T follicular helper cell (primary cell): ENCODE results near the gene ALOX12B.
"Not testable (repeated sequence)": the region's sequence is repeated elsewhere in the genome, so short reads cannot be mapped to it uniquely, and the experiment has no call there.

Experiments
- DNase-seq: peaks from one replicate; pipeline ENCODE4 v3.0.0-alpha.2; 2020; ENCODE audit warnings: low read depth

Gene ALOX12B

GRCh38 chr17:8118769-8119580 lies 31.5 kb upstream of the ALOX12B start:
- peak; percentile 77 for DNase-seq

- no peak for DNase-seq
These were observed 30.7 kb upstream of the ALOX12B start, which contains the start of gene ALOXE3 for GRCh38 chr17:8117980-8118768. Gene ALOXE3 (minus strand): TSS chr17:8118514. CDS start chr17:8117990, 524 bp downstream.

GRCh38 chr17:8117367-8117979 lies 30.0 kb upstream of the ALOX12B start:
- DNase-seq = no peak

GRCh38 chr17:8116776-8117175 lies 29.3 kb upstream of the ALOX12B start:
- DNase-seq = no peak

GRCh38 chr17:8110907-8111306 lies 23.4 kb upstream of the ALOX12B start:
- DNase-seq = no peak

- no peak for DNase-seq
These were observed 22.9 kb upstream of the ALOX12B start for GRCh38 chr17:8110456-8110804.

GRCh38 chr17:8109661-8110455 lies 22.3 kb upstream of the ALOX12B start:
- DNase-seq = peak; percentile 77

- no peak for DNase-seq
These were observed 21.6 kb upstream of the ALOX12B start for GRCh38 chr17:8108972-8109660.

- DNase-seq = not testable (repeated sequence)
These were observed 19.5 kb upstream of the ALOX12B start for GRCh38 chr17:8106980-8107379.

- no peak for DNase-seq
These were observed 18.5 kb upstream of the ALOX12B start for GRCh38 chr17:8105957-8106398.

- DNase-seq = no peak
These were observed 17.4 kb upstream of the ALOX12B start for GRCh38 chr17:8104911-8105310.

GRCh38 chr17:8103549-8103948 lies 16.0 kb upstream of the ALOX12B start:
- no peak for DNase-seq

- DNase-seq = no peak
These were observed 14.2 kb upstream of the ALOX12B start for GRCh38 chr17:8101721-8102120.

GRCh38 chr17:8100763-8101162 lies 13.2 kb upstream of the ALOX12B start:
- DNase-seq = no peak

- DNase-seq = no peak
These were observed 12.6 kb upstream of the ALOX12B start for GRCh38 chr17:8100111-8100510.

GRCh38 chr17:8096541-8096940 lies 9.0 kb upstream of the ALOX12B start:
- DNase-seq = no peak

- DNase-seq = no peak
These were observed 7.8 kb upstream of the ALOX12B start for GRCh38 chr17:8095361-8095760.

- no peak for DNase-seq
These were observed 3.6 kb upstream of the ALOX12B start for GRCh38 chr17:8091033-8091687.

GRCh38 chr17:8089728-8090127 lies 2.2 kb upstream of the ALOX12B start:
- DNase-seq = no peak

GRCh38 chr17:8087952-8088230 lies 375 bp upstream of the ALOX12B start:
- no peak for DNase-seq

- no peak for DNase-seq
These were observed 3.3 kb downstream of the ALOX12B start for GRCh38 chr17:8084250-8084649.
